AG09309 (cell line): ENCODE measurements around the gene ENTHD1.

Experiments
- DNase-seq: peaks from one replicate; pipeline ENCODE4 v3.0.0-alpha.2; 2010; ENCODE audit warnings: low read depth
- H3K4me3 ChIP-seq: 2 replicates; pipeline ENCODE4 v1.5.1; 2011; ENCODE audit warnings: mild to moderate bottlenecking, low read depth, low read length, moderate library complexity; ENCODE audit not compliant: control insufficient read depth
- CTCF ChIP-seq: IDR thresholded peaks from 2 replicates; pipeline ENCODE4 v1.5.1; 2011; ENCODE audit warnings: mild to moderate bottlenecking, low read depth, low read length, inconsistent platforms; ENCODE audit not compliant: insufficient read depth, control insufficient read depth; ENCODE audit errors: missing control alignments

ENTHD1 gene

GRCh38 chr22:39800790-39801520 lies 92.6 kb downstream of the ENTHD1 start:
- DNase-seq: no peak
- no peak for TF ChIP-seq CTCF
- H3K4me3 ChIP-seq: no peak overlapping the region

DNA sequence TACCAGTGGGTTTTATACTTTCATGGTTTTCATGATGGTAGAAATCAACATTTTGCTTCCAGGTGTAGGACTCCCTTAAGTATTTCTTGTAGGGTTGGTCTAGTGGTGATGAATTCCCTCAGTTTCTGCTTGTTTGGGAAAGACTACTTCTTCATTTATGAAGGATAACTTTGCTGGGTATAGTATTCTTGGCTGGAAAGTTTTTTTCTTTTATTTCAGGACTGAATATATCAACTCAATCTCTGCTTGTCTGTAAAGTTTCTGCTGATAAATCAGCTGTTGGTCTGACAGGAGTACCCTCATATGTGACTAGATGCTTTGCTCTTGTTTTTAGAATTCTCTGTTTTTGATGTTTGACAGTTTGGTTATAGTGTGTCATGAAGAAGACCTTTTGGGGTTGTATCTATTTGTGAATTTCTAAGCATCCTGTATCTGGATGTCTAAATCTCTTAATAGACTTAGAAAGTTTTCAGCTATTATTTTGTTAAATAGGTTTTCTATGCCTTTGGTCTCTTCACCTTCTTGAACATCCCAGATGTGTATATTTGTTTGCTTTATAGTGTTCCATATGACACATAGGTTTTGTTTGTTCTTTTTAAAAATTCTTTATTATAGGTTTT lies 95.9 kb downstream of the ENTHD1 start:
- no peak for DNase-seq
- H3K4me3 ChIP-seq: no peak overlapping the region
- no peak for TF ChIP-seq CTCF

DNA sequence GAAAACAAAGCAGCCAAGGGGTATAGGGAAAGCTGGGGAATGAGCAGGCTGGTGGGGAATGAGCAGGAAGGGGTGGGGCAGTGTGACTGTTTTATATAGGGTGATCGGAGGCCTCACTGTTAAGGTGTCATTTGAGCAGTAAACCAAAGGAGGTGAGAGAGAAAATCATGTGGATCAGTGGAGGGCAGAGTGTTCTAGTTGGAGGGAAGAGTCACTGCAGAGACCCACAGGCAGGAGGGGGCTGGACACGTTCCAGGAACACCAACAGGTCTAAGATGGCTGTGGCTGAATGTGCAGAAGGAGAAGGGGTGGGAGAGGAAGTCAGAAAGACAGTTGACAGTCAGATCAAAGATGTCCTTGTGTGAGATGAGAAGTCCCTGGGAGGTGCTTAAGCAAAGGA lies 103.8 kb downstream of the ENTHD1 start:
- TF ChIP-seq CTCF: no peak
- no peak for DNase-seq
- no peak overlapping the region for H3K4me3 ChIP-seq

DNA sequence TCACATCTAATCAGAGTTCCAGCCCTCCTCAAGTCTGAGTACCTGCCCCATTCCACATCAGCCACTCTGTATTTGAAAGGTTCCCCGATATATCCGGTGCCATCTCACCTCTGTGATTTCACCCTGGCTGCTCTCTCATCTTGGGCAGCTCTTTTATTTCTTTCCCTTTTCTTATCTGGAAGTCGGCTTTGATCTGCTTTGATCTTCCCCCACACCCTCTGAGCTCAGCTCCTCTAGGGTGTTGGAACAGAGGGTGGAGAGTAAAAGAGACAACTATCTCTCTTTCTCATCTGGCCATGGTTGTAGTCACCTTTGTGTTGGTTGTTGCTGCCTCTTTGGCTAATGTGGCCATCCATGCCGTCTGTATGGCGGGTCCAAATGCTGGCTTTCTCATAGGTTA lies 108.3 kb downstream of the ENTHD1 start:
- no peak for DNase-seq
- no peak for TF ChIP-seq CTCF
- no peak overlapping the region for H3K4me3 ChIP-seq

GRCh38 chr22:39777716-39778454 lies 115.7 kb downstream of the ENTHD1 start:
- no peak overlapping the region for H3K4me3 ChIP-seq
- no peak for DNase-seq
- no peak for TF ChIP-seq CTCF

DNA sequence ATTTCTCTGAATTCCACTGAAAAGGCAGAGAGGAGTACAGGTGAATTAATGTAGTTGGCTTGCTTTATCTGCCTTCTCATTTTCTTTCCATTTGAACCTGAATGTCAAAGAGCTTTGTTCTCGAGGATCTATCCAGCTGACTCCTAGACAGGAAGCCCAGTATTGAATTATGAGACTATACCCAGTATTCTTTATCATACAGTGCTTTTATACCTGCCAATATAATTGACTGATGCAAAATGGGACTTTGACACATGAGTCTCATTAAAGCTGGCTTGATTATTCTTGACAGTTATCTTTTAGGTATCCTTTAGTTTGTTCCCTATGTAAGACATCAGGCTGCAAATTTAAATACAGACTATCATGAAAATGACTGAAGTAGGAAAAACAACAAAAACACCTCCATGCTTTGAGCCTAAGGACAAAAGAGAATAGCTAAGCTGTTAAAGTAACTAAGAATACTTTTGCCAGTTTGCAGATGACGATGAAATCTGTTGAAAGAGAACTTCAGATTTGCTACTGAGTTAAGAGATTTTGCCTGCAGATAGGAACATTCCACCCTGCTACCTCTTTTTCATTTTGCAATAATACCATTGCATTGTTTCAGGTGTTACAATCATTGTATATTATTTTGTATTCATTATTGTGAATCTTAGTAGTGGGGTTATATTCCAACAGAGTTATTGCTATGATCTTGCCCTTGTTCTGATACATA lies 117.1 kb downstream of the ENTHD1 start:
- H3K4me3 ChIP-seq: no peak overlapping the region
- TF ChIP-seq CTCF: no peak
- DNase-seq: no peak
